H9 (cell line): ENCODE results near the gene RANGAP1. TPM values are rescaled to one million over a fixed set of nuclear protein-coding genes. Genes with fewer than 3 reads are reported as not detected.
A peak's percentile ranks its signal among the peaks of the same experiment; 100 is the strongest.

ENCODE experiments used
- DNase-seq: peaks from one replicate; pipeline ENCODE4 v3.0.0-alpha.2; 2017
- H2AFZ ChIP-seq: one replicate; pipeline ENCODE4 v1.6.1; 2013; ENCODE audit warnings: mild to moderate bottlenecking, low read length, control low read depth, moderate library complexity
- H2AK5ac ChIP-seq: 2 replicates; pipeline ENCODE4 v1.6.1; 2013; ENCODE audit warnings: low read length, control low read depth, mixed read lengths; ENCODE audit not compliant: insufficient read length
- H2BK120ac ChIP-seq: one replicate; pipeline ENCODE4 v1.6.1; 2013; ENCODE audit warnings: low read depth, mild to moderate bottlenecking, low read length, control low read depth, inconsistent platforms; ENCODE audit not compliant: poor library complexity, severe bottlenecking
- H2BK12ac ChIP-seq: 2 replicates; pipeline ENCODE4 v1.6.1; 2013; ENCODE audit warnings: low read length, control low read depth, mixed read lengths, low read depth; ENCODE audit not compliant: insufficient read length
- H2BK15ac ChIP-seq: 2 replicates; pipeline ENCODE4 v1.6.1; 2013; ENCODE audit warnings: low read depth, low read length, control low read depth
- H2BK20ac ChIP-seq: one replicate; pipeline ENCODE4 v1.6.1; 2013; ENCODE audit warnings: low read depth, mild to moderate bottlenecking, low read length, control low read depth, inconsistent platforms; ENCODE audit not compliant: poor library complexity, severe bottlenecking
- H2BK5ac ChIP-seq: 2 replicates; pipeline ENCODE4 v1.6.1; 2013; ENCODE audit warnings: low read length, control low read depth, mixed read lengths; ENCODE audit not compliant: insufficient read length
- H3K14ac ChIP-seq: 2 replicates; pipeline ENCODE4 v1.6.1; 2013; ENCODE audit warnings: low read length, control low read depth; ENCODE audit not compliant: insufficient read depth
- H3K18ac ChIP-seq: 2 replicates; pipeline ENCODE4 v1.6.1; 2013; ENCODE audit warnings: low read depth, mild to moderate bottlenecking, mixed read lengths, low read length, control low read depth; ENCODE audit not compliant: insufficient read length
- H3K23ac ChIP-seq: 2 replicates; pipeline ENCODE4 v1.6.1; 2013; ENCODE audit warnings: low read length, control low read depth, mixed read lengths, low read depth; ENCODE audit not compliant: insufficient read length
- H3K23me2 ChIP-seq: 2 replicates; pipeline ENCODE4 v1.6.1; 2013; ENCODE audit warnings: low read depth, mild to moderate bottlenecking, mixed read lengths, low read length, control low read depth; ENCODE audit not compliant: insufficient read length, poor library complexity, severe bottlenecking
- H3K27ac ChIP-seq: 2 replicates; pipeline ENCODE4 v1.5.1; 2013; ENCODE audit warnings: low read length, control low read depth, mixed read lengths, low read depth; ENCODE audit not compliant: insufficient read length
- H3K27me3 ChIP-seq: 2 replicates; pipeline ENCODE4 v1.6.1; 2013; ENCODE audit warnings: low read length, control low read depth, inconsistent platforms; ENCODE audit not compliant: insufficient read depth
- H3K4ac ChIP-seq: 2 replicates; pipeline ENCODE4 v1.6.1; 2013; ENCODE audit warnings: low read depth, mild to moderate bottlenecking, control low read depth, inconsistent platforms, low read length, moderate library complexity
- H3K4me1 ChIP-seq: 2 replicates; pipeline ENCODE4 v1.6.1; 2013; ENCODE audit warnings: low read length, control low read depth, inconsistent platforms; ENCODE audit not compliant: insufficient read depth
- H3K4me2 ChIP-seq: 2 replicates; pipeline ENCODE4 v1.6.1; 2013; ENCODE audit warnings: low read length, control low read depth, mixed read lengths; ENCODE audit not compliant: insufficient read length, insufficient read depth
- H3K56ac ChIP-seq: 2 replicates; pipeline ENCODE4 v1.6.1; 2013; ENCODE audit warnings: low read depth, mild to moderate bottlenecking, mixed read lengths, low read length, control low read depth; ENCODE audit not compliant: insufficient read length
- H3K79me1 ChIP-seq: 2 replicates; pipeline ENCODE4 v1.6.1; 2013; ENCODE audit warnings: low read depth, mild to moderate bottlenecking, moderate library complexity, low read length, control low read depth, inconsistent platforms; ENCODE audit not compliant: insufficient read depth, poor library complexity, severe bottlenecking
- H3K79me2 ChIP-seq: 2 replicates; pipeline ENCODE4 v1.6.1; 2013; ENCODE audit warnings: low read length, control low read depth, inconsistent platforms; ENCODE audit not compliant: insufficient read depth
- H3K9ac ChIP-seq: 2 replicates; pipeline ENCODE4 v1.6.1; 2013; ENCODE audit warnings: low read length, control low read depth, mixed read lengths; ENCODE audit not compliant: insufficient read length; ENCODE audit errors: extremely low read depth
- H3K9me3 ChIP-seq: one replicate; pipeline ENCODE4 v1.6.1; 2013; ENCODE audit warnings: low read depth, low read length, inconsistent platforms; ENCODE audit not compliant: control insufficient read depth
- H3T11ph ChIP-seq: one replicate; pipeline ENCODE4 v1.6.1; 2013; ENCODE audit warnings: mild to moderate bottlenecking, low read length, control low read depth, inconsistent platforms
- H4K20me1 ChIP-seq: one replicate; pipeline ENCODE4 v1.6.1; 2013; ENCODE audit not compliant: control insufficient read depth, insufficient read length, insufficient read depth
- H4K5ac ChIP-seq: 2 replicates; pipeline ENCODE4 v1.6.1; 2013; ENCODE audit warnings: low read depth, mild to moderate bottlenecking, mixed read lengths, low read length, control low read depth; ENCODE audit not compliant: insufficient read length
- H4K8ac ChIP-seq: replicated peaks from 2 replicates; pipeline ENCODE4 v1.6.1; 2013; ENCODE audit warnings: low read length, control low read depth, mixed read lengths, low read depth; ENCODE audit not compliant: insufficient read length
- H4K91ac ChIP-seq: 2 replicates; pipeline ENCODE4 v1.6.1; 2013; ENCODE audit warnings: low read depth, mild to moderate bottlenecking, moderate library complexity, mixed read lengths, low read length, control low read depth; ENCODE audit not compliant: insufficient read length
- H3K27ac Mint-ChIP-seq, 3 experiments: 2 replicates in 2 of 3; 3 replicates in 1 of 3; pipeline ENCODE4 v1.8.0; 2020 to 2021; ENCODE audit warnings: mixed read lengths in 3 of 3, mild to moderate bottlenecking in 1 of 3, moderate library complexity in 1 of 3
- H3K27me3 Mint-ChIP-seq: 2 replicates; pipeline ENCODE4 v1.8.0; 2021; ENCODE audit warnings: low read depth, mild to moderate bottlenecking, moderate library complexity, mixed read lengths
- H3K36me3 Mint-ChIP-seq, 3 experiments: 2 replicates in 2 of 3; 3 replicates in 1 of 3; pipeline ENCODE4 v1.8.0; 2020 to 2021; ENCODE audit warnings: low read depth in 3 of 3, mixed read lengths in 3 of 3; ENCODE audit not compliant: insufficient read depth in 1 of 3
- H3K4me1 Mint-ChIP-seq, 2 experiments: 2 replicates each; pipeline ENCODE4 v1.8.0; 2020; ENCODE audit warnings: mixed read lengths in 2 of 2
- H3K4me3 Mint-ChIP-seq, 2 experiments: 2 replicates in 1 of 2; 3 replicates in 1 of 2; pipeline ENCODE4 v1.8.0; 2020 to 2021; ENCODE audit warnings: mild to moderate bottlenecking in 2 of 2, mixed read lengths in 2 of 2, moderate library complexity in 1 of 2
- H3K9me3 Mint-ChIP-seq, 2 experiments: 2 replicates in 1 of 2; 3 replicates in 1 of 2; pipeline ENCODE4 v1.8.0; 2020; ENCODE audit warnings: mild to moderate bottlenecking in 2 of 2, mixed read lengths in 2 of 2, moderate library complexity in 1 of 2
- WGBS: extraction: QIAGEN DNeasy Blood & Tissue Kit; methylation state at CpG from one replicate; pipeline ENCODE4 v1.1.7; 2013; ENCODE audit warnings: missing lambda C conversion rate, low lambda C conversion rate, mixed read lengths; ENCODE audit not compliant: insufficient read length; ENCODE audit errors: extremely low coverage; 5-methylcytosine and 5-hydroxymethylcytosine counted together
- total RNA-seq: library from RNA; stranded (reverse); gene quantifications from 2 replicates; pipeline ENCODE4 v1.2.1, GENCODE V29; 2021
- TF ChIP-seq, protein P1 (sequence below): fragments of 200-600 bp; sonication (generic); conservative IDR thresholded peaks from 3 replicates; pipeline ENCODE4 v1.8.0; 2021; ENCODE audit warnings: antibody characterized with exemption, mild to moderate bottlenecking

Gene RANGAP1
- total RNA-seq, 1 experiment from 2014 or later, result 130 TPM

DNA sequence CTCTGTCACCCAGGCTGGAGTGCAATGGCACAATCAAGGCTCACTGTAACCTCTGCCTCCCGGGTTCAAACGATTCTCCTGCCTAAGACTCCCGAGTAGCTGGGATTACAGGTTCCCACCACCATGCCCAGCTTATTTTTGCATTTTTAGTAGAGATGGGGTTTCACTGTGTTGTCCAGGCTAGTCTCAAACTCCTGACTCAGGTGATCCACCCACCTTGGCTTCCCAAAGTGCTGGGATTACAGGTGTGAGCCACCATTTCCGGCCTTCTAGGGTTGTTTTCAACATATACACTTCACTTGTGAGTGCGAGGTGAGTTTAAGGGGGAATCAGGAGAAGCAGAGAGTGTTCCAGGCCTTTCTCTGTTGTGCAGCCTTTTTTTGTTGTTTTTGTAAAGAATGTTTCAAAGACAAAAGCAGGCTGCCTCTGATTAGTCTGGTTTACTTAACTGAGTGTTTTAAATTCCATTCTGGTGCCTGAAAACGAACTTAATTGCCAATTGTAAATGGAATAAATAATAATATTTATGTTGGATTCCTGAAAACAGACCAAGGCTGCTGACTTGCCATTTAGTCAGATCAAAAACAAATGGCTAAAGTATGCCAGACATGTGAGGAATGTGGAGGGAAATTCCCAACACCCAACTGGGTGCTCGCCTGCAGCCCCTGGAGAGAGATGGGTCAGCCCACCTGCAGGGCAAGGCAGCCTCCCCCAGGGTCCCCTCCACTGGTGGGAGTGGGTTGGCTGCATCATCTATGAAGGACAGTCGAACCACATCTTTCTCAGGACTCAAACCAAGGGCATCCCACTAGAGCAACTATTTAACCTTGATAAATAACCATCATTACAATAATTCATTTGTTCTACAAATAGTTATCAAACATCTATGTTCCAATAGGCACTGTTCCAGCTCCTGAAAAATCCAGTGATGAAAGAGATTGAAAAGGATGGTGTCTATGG, 4.6 kb upstream of the RANGAP1 start:
- H3K27ac Mint-ChIP-seq, result peak overlapping the region; percentile 91 to 98 (median 97)
- no peaks in the 10 kb centered on the region for H3K79me2 ChIP-seq
- no peak overlapping the region for H3K23ac ChIP-seq
- H4K8ac ChIP-seq, result no peak overlapping the region
- H2BK5ac ChIP-seq, result no peak overlapping the region
- no peak overlapping the region for H2AFZ ChIP-seq
- no peak overlapping the region for H3K14ac ChIP-seq
- peaks cover 4 to 5% (median 5%) of the 10 kb centered on the region in 3 experiments; a peak in 4 of 7 replicates for H3K36me3 Mint-ChIP-seq
- TF ChIP-seq, protein P1, sequence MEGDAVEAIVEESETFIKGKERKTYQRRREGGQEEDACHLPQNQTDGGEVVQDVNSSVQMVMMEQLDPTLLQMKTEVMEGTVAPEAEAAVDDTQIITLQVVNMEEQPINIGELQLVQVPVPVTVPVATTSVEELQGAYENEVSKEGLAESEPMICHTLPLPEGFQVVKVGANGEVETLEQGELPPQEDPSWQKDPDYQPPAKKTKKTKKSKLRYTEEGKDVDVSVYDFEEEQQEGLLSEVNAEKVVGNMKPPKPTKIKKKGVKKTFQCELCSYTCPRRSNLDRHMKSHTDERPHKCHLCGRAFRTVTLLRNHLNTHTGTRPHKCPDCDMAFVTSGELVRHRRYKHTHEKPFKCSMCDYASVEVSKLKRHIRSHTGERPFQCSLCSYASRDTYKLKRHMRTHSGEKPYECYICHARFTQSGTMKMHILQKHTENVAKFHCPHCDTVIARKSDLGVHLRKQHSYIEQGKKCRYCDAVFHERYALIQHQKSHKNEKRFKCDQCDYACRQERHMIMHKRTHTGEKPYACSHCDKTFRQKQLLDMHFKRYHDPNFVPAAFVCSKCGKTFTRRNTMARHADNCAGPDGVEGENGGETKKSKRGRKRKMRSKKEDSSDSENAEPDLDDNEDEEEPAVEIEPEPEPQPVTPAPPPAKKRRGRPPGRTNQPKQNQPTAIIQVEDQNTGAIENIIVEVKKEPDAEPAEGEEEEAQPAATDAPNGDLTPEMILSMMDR, result no peak
- DNase-seq, result peak; percentile 50
- H2BK12ac ChIP-seq, result no peak overlapping the region
- no peak overlapping the region for H2BK15ac ChIP-seq
- H3K79me1 ChIP-seq, result no peaks in the 10 kb centered on the region
- peaks cover 6% of the 10 kb centered on the region; the same call in 1 of the 2 replicates for H3K4me1 ChIP-seq
- no peaks in the 10 kb centered on the region for H4K20me1 ChIP-seq
- H3K9ac ChIP-seq, result no peak overlapping the region
- H3K27ac ChIP-seq, result peak overlapping the region; percentile 87
- H3T11ph ChIP-seq, result peak overlapping the region; percentile 37
- no peak overlapping the region for H2BK120ac ChIP-seq
- H3K56ac ChIP-seq, result no peak overlapping the region
- H4K5ac ChIP-seq, result no peak overlapping the region
- no peak overlapping the region for H4K91ac ChIP-seq
- no CpG with 5 or more reads among the region's 8 CpGs for WGBS
- H3K23me2 ChIP-seq, result peaks cover 9% of the 10 kb centered on the region
- H3K18ac ChIP-seq, result no peak overlapping the region
- peak overlapping the region in 1 of 2 experiments; percentile 39; a peak in 2 of 5 replicates for H3K4me3 Mint-ChIP-seq
- H3K9me3 ChIP-seq, result no peaks in the 10 kb centered on the region
- no peak overlapping the region for H3K4me2 ChIP-seq
- H3K27me3 Mint-ChIP-seq, result no peaks in the 10 kb centered on the region
- H2BK20ac ChIP-seq, result no peak overlapping the region
- H3K27me3 ChIP-seq, result no peaks in the 10 kb centered on the region
- no peak overlapping the region for H3K4ac ChIP-seq
- peaks cover 5% of the 10 kb centered on the region in 2 experiments for H3K9me3 Mint-ChIP-seq
- peaks cover 32 to 33% of the 10 kb centered on the region in 2 experiments for H3K4me1 Mint-ChIP-seq
- no peak overlapping the region for H2AK5ac ChIP-seq
